Karpas-422 (cell line): ENCODE data around the gene COMMD1. TPM values are rescaled to one million over a fixed set of nuclear protein-coding genes. Genes with fewer than 3 reads are reported as not detected.

Experiments
- DNase-seq: peaks from one replicate; pipeline ENCODE4 v3.0.0-alpha.2; 2015
- H2AFZ ChIP-seq: fragments of 200-600 bp; sonication (generic); 2 replicates; pipeline ENCODE4 v1.6.1; 2014; ENCODE audit warnings: antibody characterized with exemption, low read length, mixed read lengths
- H3K27ac ChIP-seq: fragments of 200-600 bp; sonication (generic); 2 replicates; pipeline ENCODE4 v1.5.1; 2014; ENCODE audit warnings: mild to moderate bottlenecking, low read length, moderate library complexity
- H3K27me3 ChIP-seq: fragments of 200-600 bp; sonication (generic); 2 replicates; pipeline ENCODE4 v1.6.1; 2014; ENCODE audit warnings: low read length, mixed read lengths
- H3K36me3 ChIP-seq: fragments of 200-600 bp; sonication (generic); 2 replicates; pipeline ENCODE4 v1.6.1; 2014; ENCODE audit warnings: low read length, mixed read lengths; ENCODE audit not compliant: insufficient read depth
- H3K4me1 ChIP-seq: fragments of 200-600 bp; sonication (generic); 2 replicates; pipeline ENCODE4 v1.6.1; 2014; ENCODE audit warnings: mild to moderate bottlenecking, low read length, mixed read lengths
- H3K4me2 ChIP-seq: fragments of 200-600 bp; sonication (generic); 2 replicates; pipeline ENCODE4 v1.6.1; 2014; ENCODE audit warnings: low read length, low read depth, mild to moderate bottlenecking; ENCODE audit not compliant: poor library complexity, severe bottlenecking
- H3K4me3 ChIP-seq: fragments of 200-600 bp; sonication (generic); 2 replicates; pipeline ENCODE4 v1.5.1; 2014; ENCODE audit warnings: mild to moderate bottlenecking, antibody characterized with exemption, low read length, mixed read lengths
- H3K79me2 ChIP-seq: fragments of 200-600 bp; sonication (generic); 2 replicates; pipeline ENCODE4 v1.6.1; 2014; ENCODE audit warnings: mild to moderate bottlenecking, low read length, mixed read lengths
- H3K9ac ChIP-seq: fragments of 200-600 bp; sonication (generic); 2 replicates; pipeline ENCODE4 v1.6.0; 2014; ENCODE audit warnings: low read length
- H3K9me2 ChIP-seq: fragments of 200-600 bp; sonication (generic), shearing (Covaris generic); replicated peaks from 2 replicates; pipeline ENCODE4 v1.6.0; 2014; ENCODE audit warnings: mild to moderate bottlenecking, low read length, moderate library complexity; ENCODE audit not compliant: insufficient read depth
- H3K9me3 ChIP-seq: fragments of 300-700, 200-600 bp; sonication (generic); 2 replicates; pipeline ENCODE4 v1.6.1; 2014; ENCODE audit warnings: low read length, mixed read lengths
- H4K20me1 ChIP-seq: fragments of 200-600 bp; sonication (generic); 2 replicates; pipeline ENCODE4 v1.6.1; 2014; ENCODE audit warnings: mild to moderate bottlenecking, antibody characterized with exemption, low read length, low read depth; ENCODE audit not compliant: insufficient read depth
- total RNA-seq: library from RNA; depleted of rRNA; stranded (reverse); fragments of >200 nt; shearing (Covaris generic); gene quantifications from 2 replicates; pipeline ENCODE4 v1.2.3, GENCODE V29; 2014; ENCODE audit warnings: low replicate concordance

The COMMD1 gene
- total RNA-seq, 1 experiment from 2014 or later = 33.3 TPM

DNA sequence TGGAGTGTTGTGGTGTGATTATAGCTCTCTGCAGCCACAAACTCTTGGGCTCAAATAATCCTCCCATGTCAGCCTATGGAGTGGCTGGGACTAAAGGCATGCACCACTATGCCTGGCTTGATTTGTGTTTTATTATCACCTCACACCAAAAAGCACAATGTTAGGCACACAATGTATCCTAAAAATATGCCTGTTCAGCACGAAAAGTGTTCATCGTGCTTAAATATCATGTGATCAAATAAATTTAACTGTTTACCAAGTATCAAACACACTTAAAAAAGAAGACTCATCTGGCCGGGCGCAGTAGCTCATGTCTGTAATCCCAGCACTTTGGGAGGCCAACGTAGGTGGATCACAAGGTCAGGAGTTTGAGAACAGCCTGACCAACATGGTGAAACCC lies 22.6 kb upstream of the COMMD1 start:
- peak; percentile 39 for DNase-seq
- Histone ChIP-seq H3K4me1 (peaks cover 13% of the 10 kb centered on the region), H3K27ac (no peak overlapping the region), H3K27me3 (no peaks in the 10 kb centered on the region), H4K20me1 (peaks cover 37% of the 10 kb centered on the region), H3K79me2 (peaks cover 70% of the 10 kb centered on the region), H3K4me3 (no peak overlapping the region), H3K36me3 (peaks cover 81% of the 10 kb centered on the region), H2AFZ (no peak overlapping the region), H3K9me3 (no peaks in the 10 kb centered on the region), H3K9ac (no peak overlapping the region), H3K4me2 (no peak overlapping the region), H3K9me2 (no peaks in the 10 kb centered on the region)

DNA sequence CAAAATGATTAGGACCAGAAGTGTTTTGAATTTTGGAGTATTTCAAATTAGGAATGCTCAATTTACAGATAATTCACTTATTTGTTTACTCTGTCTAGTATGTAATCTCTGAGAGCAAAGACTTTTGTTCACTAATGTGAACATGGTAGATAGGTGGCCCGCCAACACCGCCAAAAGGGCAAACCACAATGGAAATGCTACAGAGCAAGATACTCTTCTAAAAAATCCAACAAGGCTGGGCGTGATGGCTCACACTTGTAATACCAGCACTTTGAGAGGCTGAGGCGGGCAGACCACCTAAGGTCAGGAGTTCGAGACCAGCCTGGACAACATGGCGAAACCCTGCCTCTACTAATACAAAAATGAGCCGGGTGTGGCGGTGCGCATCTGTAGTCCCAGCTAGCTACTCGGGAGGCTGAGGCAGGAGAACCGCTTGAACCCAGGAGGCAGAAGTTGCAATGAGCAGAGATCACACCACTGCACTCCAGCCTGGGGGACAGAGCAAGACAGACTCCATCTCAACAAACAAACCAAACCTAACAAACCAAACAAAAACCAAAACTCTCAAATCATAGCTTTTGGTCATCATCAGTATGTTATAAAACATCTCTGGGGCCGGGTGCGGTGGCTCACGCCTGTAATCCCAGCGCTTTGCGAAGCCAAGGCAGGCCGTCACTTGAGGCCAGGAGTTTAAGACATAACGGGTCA lies 19.4 kb upstream of the COMMD1 start:
- H4K20me1 ChIP-seq = peaks cover 42% of the 10 kb centered on the region
- peak overlapping the region; percentile 78 for H3K4me2 ChIP-seq
- H3K79me2 ChIP-seq = peaks cover 63% of the 10 kb centered on the region
- H3K36me3 ChIP-seq = peaks cover 59% of the 10 kb centered on the region
- peaks cover 21% of the 10 kb centered on the region for H3K4me1 ChIP-seq
- no peak for DNase-seq
- peak overlapping the region; percentile 94; the same call in 1 of the 2 replicates for H3K4me3 ChIP-seq
- no peak overlapping the region for H3K27ac ChIP-seq
- H2AFZ ChIP-seq = no peak overlapping the region
- no peaks in the 10 kb centered on the region for H3K9me2 ChIP-seq
- H3K9ac ChIP-seq = no peak overlapping the region
- H3K9me3 ChIP-seq = no peaks in the 10 kb centered on the region
- H3K27me3 ChIP-seq = no peaks in the 10 kb centered on the region

DNA sequence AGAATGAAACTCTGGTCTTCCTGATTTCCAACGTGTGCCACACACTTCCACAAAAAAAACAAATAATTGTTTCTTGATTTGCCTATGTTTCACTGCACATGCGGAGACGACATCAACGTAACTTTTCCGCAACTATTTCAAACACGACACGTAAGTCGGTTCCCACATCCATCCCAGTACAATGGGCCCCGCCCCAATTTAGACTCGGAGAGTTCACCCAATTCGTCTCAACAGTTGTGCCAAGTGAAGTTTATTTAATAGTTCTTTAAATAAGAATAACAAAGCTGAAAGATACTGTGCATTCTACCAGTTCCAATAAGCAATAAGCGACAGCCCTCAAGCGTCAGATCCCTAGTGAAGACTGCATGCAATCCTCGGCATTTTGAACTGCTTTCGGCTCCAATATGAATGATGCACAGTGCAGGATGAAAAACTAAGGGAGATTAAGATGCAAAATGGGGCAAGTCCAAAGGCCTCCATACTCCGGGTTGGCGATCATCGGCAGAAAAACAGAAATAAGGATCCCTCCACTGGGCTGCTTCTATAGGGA lies 17.7 kb upstream of the COMMD1 start:
- H3K36me3 ChIP-seq = peaks cover 45% of the 10 kb centered on the region
- peak overlapping the region; percentile 85 for H3K27ac ChIP-seq

DNA sequence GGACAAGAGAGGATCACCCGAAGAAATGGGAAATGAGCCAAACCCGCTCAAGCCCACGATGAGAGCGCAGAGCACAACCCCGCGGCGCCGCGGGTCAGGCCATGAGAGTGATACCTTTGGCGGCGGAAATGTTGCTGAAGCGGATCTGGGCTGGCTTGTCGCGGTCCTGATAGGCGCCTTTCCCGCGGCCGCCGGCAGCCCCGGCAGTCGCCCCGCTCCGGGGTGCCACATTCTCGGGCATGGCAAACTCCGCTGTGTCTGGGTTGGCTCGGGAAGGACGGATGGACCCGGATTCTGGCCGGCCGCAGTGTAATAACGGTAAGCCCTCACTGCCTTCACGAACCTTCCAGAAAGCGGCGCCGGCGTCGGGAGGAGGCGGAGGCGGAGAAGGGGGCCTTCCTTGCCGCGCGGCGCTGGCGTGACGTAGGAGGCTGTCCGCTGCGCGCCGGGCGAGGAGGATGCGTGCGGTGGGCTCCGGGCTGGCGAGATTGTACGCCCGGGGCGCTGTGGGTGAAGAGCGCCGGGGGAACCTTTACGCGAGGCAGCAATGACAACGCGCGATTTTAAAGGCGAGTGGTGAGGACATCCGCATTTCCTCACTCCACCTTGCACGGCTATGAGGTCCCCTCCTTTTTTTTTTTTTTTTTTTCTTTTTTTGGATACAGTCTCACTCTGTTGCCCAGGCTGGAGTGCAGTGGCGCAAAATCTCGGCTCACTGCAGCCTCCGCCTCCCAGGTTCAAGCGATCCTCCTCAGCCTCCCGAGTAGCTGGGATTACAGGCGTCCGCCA lies 17.0 kb upstream of the COMMD1 start, which contains the start of gene CCT4:
CCT4 (minus strand) TSS at position 390 of the 789 bp plus-strand sequence; CDS start at position 241, 149 bp downstream.
- Histone ChIP-seq H3K4me2 (peak within 1 kb of the TSS; percentile 78), H3K9me3 (no peaks in the 10 kb centered on the region), H3K36me3 (peaks cover 38% of the 10 kb centered on the region), H3K9me2 (no peaks in the 10 kb centered on the region), H3K27me3 (no peaks in the 10 kb centered on the region), H3K9ac (peak within 1 kb of the TSS; percentile 97), H2AFZ (peak within 1 kb of the TSS; percentile 34), H4K20me1 (peaks cover 35% of the 10 kb centered on the region), H3K79me2 (peaks cover 54% of the 10 kb centered on the region), H3K27ac (peak within 1 kb of the TSS; percentile 85), H3K4me3 (peak within 1 kb of the TSS; percentile 94), H3K4me1 (peaks cover 21% of the 10 kb centered on the region)
- peak; percentile 98 for DNase-seq

More for the DNA sequence above, 17.7 kb upstream of the COMMD1 start:
- Histone ChIP-seq H2AFZ (peak overlapping the region; percentile 34; the same call in 1 of the 2 replicates), H3K4me2 (peak overlapping the region; percentile 78), H3K27me3 (no peaks in the 10 kb centered on the region), H3K9me3 (no peaks in the 10 kb centered on the region), H4K20me1 (peaks cover 40% of the 10 kb centered on the region), H3K4me1 (peaks cover 21% of the 10 kb centered on the region), H3K79me2 (peaks cover 61% of the 10 kb centered on the region), H3K9ac (peak overlapping the region; percentile 97), H3K4me3 (peak overlapping the region; percentile 94), H3K9me2 (no peaks in the 10 kb centered on the region)
- DNase-seq = peak; percentile 74

DNA sequence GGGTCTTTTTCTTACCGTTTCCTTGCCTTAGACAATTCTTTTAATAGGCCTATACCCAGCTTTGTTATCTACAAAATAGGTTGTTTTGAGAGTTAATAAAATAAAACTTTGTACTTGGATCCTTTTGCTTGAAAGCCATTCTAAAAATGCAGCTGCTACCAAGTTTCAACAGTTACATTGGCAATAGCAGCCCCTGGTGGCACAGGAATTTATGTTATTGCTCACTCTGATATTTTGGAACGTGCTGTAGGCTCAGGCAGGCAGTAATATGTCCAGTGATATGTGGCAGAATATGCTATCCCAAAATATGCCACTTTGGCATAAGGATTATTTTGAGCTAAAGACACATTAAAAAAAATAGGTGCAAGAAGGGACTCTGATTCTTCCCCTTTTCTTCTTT lies 6.7 kb upstream of the COMMD1 start:
- no peaks in the 10 kb centered on the region for H3K27me3 ChIP-seq
- no peak overlapping the region for H2AFZ ChIP-seq
- H3K27ac ChIP-seq = no peak overlapping the region
- H3K36me3 ChIP-seq = no peaks in the 10 kb centered on the region
- H3K9me2 ChIP-seq = no peaks in the 10 kb centered on the region
- no peak overlapping the region for H3K4me3 ChIP-seq
- H3K9ac ChIP-seq = no peak overlapping the region
- peak; percentile 77 for DNase-seq
- no peaks in the 10 kb centered on the region for H3K4me1 ChIP-seq
- no peaks in the 10 kb centered on the region for H4K20me1 ChIP-seq
- no peaks in the 10 kb centered on the region for H3K9me3 ChIP-seq
- H3K4me2 ChIP-seq = no peak overlapping the region
- no peaks in the 10 kb centered on the region for H3K79me2 ChIP-seq

DNA sequence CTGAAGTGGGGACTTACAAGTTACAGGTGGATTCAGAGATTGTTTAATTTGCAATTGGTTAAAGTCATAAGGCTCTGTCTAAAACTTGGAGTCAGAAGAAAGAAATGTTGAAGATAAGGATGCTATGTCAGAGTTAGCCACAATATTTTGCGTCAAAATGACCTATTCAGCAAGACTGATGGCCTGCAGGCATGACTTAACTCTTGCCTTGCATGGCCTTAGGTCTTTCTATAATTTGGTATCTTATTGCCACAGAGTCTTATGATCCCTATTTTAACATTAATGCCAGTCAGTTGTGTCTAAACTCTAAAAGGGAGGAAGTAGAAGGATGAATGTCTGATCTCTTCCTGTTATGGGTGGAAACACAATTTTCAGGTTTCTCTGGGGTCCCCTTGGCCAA lies 5.2 kb upstream of the COMMD1 start:
- H3K9me2 ChIP-seq = no peaks in the 10 kb centered on the region
- no peak overlapping the region for H3K9ac ChIP-seq
- H2AFZ ChIP-seq = 0 out of 2 replicates have a peak overlapping the region, but pooled peaks have one; percentile 70

DNA sequence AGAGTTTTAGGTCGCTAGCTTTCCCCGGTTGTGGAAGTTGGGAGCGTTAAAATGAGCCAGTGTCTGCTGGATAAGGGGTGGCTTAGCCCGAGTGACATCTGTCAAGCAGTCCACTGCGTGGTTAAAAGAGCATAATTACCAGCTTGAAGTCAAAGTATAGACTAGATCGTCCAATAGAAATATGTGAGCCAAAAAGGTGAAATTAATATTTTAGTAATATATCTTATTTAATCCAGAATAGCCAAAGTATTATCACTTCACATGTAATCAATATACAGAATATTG lies 654 bp downstream of the COMMD1 start:
- H3K4me3 ChIP-seq = peak overlapping the region; percentile 84
- H3K4me2 ChIP-seq = peak overlapping the region; percentile 93
- no peak overlapping the region for H3K27ac ChIP-seq
- H4K20me1 ChIP-seq = no peaks in the 10 kb centered on the region
- H3K9ac ChIP-seq = peak overlapping the region; percentile 77
- no peaks in the 10 kb centered on the region for H3K27me3 ChIP-seq
- no peaks in the 10 kb centered on the region for H3K36me3 ChIP-seq
- no peak for DNase-seq
- peaks cover 28% of the 10 kb centered on the region for H3K79me2 ChIP-seq
- H2AFZ ChIP-seq = peak overlapping the region; percentile 98
- H3K9me2 ChIP-seq = no peaks in the 10 kb centered on the region
- peaks cover 24% of the 10 kb centered on the region for H3K4me1 ChIP-seq
- no peaks in the 10 kb centered on the region for H3K9me3 ChIP-seq

More for the DNA sequence above, 5.2 kb upstream of the COMMD1 start:
- no peaks in the 10 kb centered on the region for H3K9me3 ChIP-seq
- no peak overlapping the region for H3K4me3 ChIP-seq
- peaks cover 11% of the 10 kb centered on the region for H3K4me1 ChIP-seq
- H4K20me1 ChIP-seq = no peaks in the 10 kb centered on the region
- no peak overlapping the region for H3K27ac ChIP-seq
- no peaks in the 10 kb centered on the region for H3K79me2 ChIP-seq
- H3K27me3 ChIP-seq = no peaks in the 10 kb centered on the region
- no peak overlapping the region for H3K4me2 ChIP-seq
- no peak for DNase-seq
- H3K36me3 ChIP-seq = no peaks in the 10 kb centered on the region

DNA sequence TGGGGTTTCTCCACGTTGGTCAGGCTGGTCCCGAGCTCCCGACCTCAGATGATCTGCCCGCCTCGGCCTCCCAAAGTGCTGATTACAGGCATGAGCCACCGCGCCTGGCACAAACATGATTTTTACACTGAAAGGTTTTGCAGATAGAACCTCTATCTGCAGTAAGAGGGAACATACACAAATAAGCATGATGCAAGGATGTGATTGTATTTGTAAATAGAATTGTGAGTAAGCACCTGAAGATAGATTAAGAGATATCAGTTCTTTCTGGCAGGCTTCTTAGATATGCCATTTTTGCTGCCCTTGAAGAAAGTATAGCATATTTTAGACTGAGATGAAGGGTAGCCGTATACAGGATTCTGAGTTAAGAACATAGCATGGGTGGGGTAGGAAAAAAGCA lies 3.6 kb downstream of the COMMD1 start:
- Histone ChIP-seq H3K4me1 (peaks cover 24% of the 10 kb centered on the region), H3K9ac (no peak overlapping the region), H3K4me3 (no peak overlapping the region), H2AFZ (no peak overlapping the region), H3K9me2 (no peaks in the 10 kb centered on the region), H3K36me3 (no peaks in the 10 kb centered on the region), H3K9me3 (no peaks in the 10 kb centered on the region), H4K20me1 (no peaks in the 10 kb centered on the region), H3K4me2 (no peak overlapping the region), H3K27me3 (no peaks in the 10 kb centered on the region), H3K79me2 (peaks cover 33% of the 10 kb centered on the region), H3K27ac (no peak overlapping the region)
- no peak for DNase-seq
